Left lung (tissue), 10 donors: ENCODE measurements around the gene DOCK8. TPM values are rescaled to one million over a fixed set of nuclear protein-coding genes. Genes with fewer than 3 reads are reported as not detected.

ENCODE experiments used
- ATAC-seq: fragments of 200-7000 bp; cut with Tn5 transposase; one replicate; pipeline ENCODE4 v1.9.1; 2020; ENCODE audit warnings: moderate library complexity
- DNase-seq, 4 donors: peaks; one replicate each; pipeline ENCODE4 v3.0.0-alpha.2; 2013 to 2020
- H3K27ac ChIP-seq, 2 donors: fragments of 200-600 bp; sonication (generic) in 1 of 2; one replicate each; pipeline versions ENCODE4 v1.5.0 to v1.8.0; 2020 to 2021
- H3K27me3 ChIP-seq, 2 donors: fragments of 200-600 bp; sonication (generic) in 1 of 2; one replicate each; pipeline versions ENCODE4 v1.5.0 to v1.8.0; 2020 to 2021
- H3K36me3 ChIP-seq, 2 donors: fragments of 200-600 bp; sonication (generic) in 1 of 2; one replicate each; pipeline versions ENCODE4 v1.5.0 to v1.8.0; 2020 to 2021
- H3K4me1 ChIP-seq, 2 donors: fragments of 200-600 bp; one replicate each; pipeline ENCODE4 v1.8.0; 2021
- H3K4me3 ChIP-seq, 2 donors: fragments of 200-600 bp; sonication (generic) in 1 of 2; one replicate each; pipeline versions ENCODE4 v1.5.0 to v1.8.0; 2020 to 2021; ENCODE audit warnings: mild to moderate bottlenecking in 1 of 2
- H3K9me3 ChIP-seq, 2 donors: fragments of 200-600 bp; sonication (generic) in 1 of 2; one replicate each; pipeline versions ENCODE4 v1.5.0 to v1.8.0; 2020 to 2021
- CTCF ChIP-seq, 2 donors: fragments of 200-600 bp; sonication (generic) in 1 of 2; IDR thresholded peaks; one replicate each; pipeline versions ENCODE4 v1.5.0 to v1.8.0; 2021; ENCODE audit warnings: antibody characterized with exemption in 2 of 2
- intact Hi-C, 2 donors: fragments of 100-400 bp; cut with DNase I; formaldehyde crosslinking; loops; one replicate each; pipeline versions ENCODE4 v1.11.2 to v1.14.2; 2022
- polyA plus RNA-seq, 6 donors: library from polyadenylated mRNA; unstranded; fragments of 120-200 nt; gene quantifications; one replicate each; pipeline ENCODE4 v1.2.1, GENCODE V29; 2013; ENCODE audit not compliant: insufficient read length in 6 of 6
- total RNA-seq, 2 donors: library from RNA; stranded (reverse); fragmentation: NEBNext Ultra II Directional; extraction: Animal tissue kit (Norgen Biotek cat#: 25700); gene quantifications; one replicate each; pipeline ENCODE4 v1.2.1, GENCODE V29; 2021
- donor health status: DM: no; HTN: yes; CAD: no.
- donor health status: DM: no; HTN: no; CAD: no.

Gene DOCK8
- total and polyA plus RNA-seq, 8 donors: 5.9 to 95.9 (median 8.5) TPM

- TF ChIP-seq CTCF (IDR thresholded peaks at IDR 0.05): no peak
- intact Hi-C loops: no loop called here
- ATAC-seq: no peak
- no peaks in the 10 kb centered on the region for H3K9me3 ChIP-seq
- H3K27ac ChIP-seq: no peak overlapping the region
- no peaks in the 10 kb centered on the region for H3K27me3 ChIP-seq
- H3K4me1 ChIP-seq: no peaks in the 10 kb centered on the region
- peaks cover 0 to 100% of the 10 kb centered on the region in 2 donors for H3K36me3 ChIP-seq
- no peak for DNase-seq
- H3K4me3 ChIP-seq: no peak overlapping the region
Observed at GRCh38 chr9:374736-375135, 160.1 kb downstream of the DOCK8 start.

DNA sequence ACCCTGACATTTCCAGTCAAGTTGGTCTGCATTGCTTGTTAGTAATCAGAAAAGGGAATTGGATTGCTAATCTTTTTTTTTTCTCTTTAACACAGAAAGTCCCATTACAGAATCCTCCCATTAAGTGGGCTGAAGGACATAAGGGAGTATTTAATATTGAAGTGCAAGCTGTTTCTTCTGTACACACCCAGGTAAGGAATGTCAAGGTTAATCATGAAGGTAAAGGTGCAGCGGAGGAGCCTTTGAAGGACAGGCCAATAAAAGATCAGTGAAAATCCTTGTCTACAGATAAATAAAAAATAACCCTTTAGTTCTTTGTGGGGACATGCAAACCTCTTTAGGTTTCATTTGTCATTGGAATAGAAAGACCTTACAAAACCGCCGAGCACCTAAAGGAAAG is 161.4 kb downstream of the DOCK8 start:
- H3K4me1 ChIP-seq: no peaks in the 10 kb centered on the region
- peaks cover 0 to 93% of the 10 kb centered on the region in 2 donors for H3K36me3 ChIP-seq
- TF ChIP-seq CTCF (IDR thresholded peaks at IDR 0.05): no peak
- no peak for DNase-seq
- H3K27me3 ChIP-seq: no peaks in the 10 kb centered on the region
- H3K27ac ChIP-seq: no peak overlapping the region
- H3K9me3 ChIP-seq: no peaks in the 10 kb centered on the region
- ATAC-seq: peak; percentile 85
- intact Hi-C loops: no loop called here
- no peak overlapping the region for H3K4me3 ChIP-seq

DNA sequence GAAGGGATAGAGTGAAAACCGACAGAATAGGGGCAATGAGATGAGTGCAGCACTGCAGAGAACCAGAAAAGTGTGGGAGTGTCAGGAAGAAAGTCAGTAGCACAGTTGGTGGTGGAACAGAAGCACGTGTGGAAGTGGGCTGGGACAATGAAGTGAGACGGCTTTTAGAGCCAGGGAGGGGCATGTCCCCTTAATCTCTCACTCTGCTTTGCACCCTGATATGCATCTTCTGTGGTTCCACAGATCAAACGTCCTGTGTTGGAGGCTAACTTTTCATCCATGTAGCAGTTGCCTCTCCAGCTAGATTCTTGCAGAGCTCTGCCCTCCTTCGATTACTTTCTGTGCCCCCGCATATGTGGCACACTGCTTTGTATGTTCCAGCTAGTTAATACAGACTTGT is 163.6 kb downstream of the DOCK8 start:
- intact Hi-C loops: no loop called here
- Histone ChIP-seq H3K9me3 (no peaks in the 10 kb centered on the region), H3K27me3 (no peaks in the 10 kb centered on the region), H3K36me3 (peaks cover 0 to 93% of the 10 kb centered on the region in 2 donors), H3K4me3 (no peak overlapping the region), H3K27ac (no peak overlapping the region), H3K4me1 (no peaks in the 10 kb centered on the region)
- TF ChIP-seq CTCF (IDR thresholded peaks at IDR 0.05): no peak
- no peak for DNase-seq
- no peak for ATAC-seq

GRCh38 chr9:382383-382782 is 167.7 kb downstream of the DOCK8 start:
- no peaks in the 10 kb centered on the region for H3K9me3 ChIP-seq
- intact Hi-C loops: no loop called here
- ATAC-seq (no peak), DNase-seq (peak in 1 of 4 donors; percentile 73)
- no peak overlapping the region for H3K27ac ChIP-seq
- peaks cover 0 to 86% of the 10 kb centered on the region in 2 donors for H3K36me3 ChIP-seq
- no peak for TF ChIP-seq CTCF (IDR thresholded peaks at IDR 0.05)
- no peaks in the 10 kb centered on the region for H3K4me1 ChIP-seq
- H3K4me3 ChIP-seq: no peak overlapping the region
- no peaks in the 10 kb centered on the region for H3K27me3 ChIP-seq

DNA sequence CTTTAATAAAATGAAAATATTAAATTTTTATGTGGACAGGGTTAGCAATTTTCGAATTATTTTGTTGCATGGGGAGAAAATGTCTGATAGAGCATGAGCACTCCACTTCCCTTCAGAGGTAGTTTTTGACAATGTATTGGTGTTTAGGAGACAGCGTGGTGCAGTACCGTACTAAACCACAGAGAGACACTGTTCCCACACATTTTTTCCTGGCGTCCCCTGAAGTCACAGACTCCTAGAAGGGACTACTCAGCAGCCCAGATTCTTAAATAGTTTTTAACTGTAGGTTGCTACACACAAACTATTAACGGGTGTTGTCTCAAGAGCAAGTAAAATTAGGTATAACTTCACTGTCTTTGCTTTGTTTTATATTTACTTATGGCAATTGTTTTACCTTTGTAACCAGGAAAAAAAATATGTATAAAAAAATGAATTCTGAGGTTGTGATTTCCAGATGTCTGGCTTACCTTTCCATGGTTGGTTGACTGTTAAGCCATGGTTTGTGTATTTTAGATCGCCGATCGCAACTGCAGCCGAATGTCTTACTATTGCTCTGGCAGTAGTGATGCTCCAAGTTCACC is 171.2 kb downstream of the DOCK8 start:
- peak; percentile 92 for ATAC-seq
- TF ChIP-seq CTCF (IDR thresholded peaks at IDR 0.05): peak; percentile 67 to 82
- peak in 2 of 4 donors; percentile 54 to 78 for DNase-seq
- Histone ChIP-seq H3K4me1 (no peaks in the 10 kb centered on the region), H3K27me3 (no peaks in the 10 kb centered on the region), H3K9me3 (no peaks in the 10 kb centered on the region), H3K36me3 (peaks cover 0 to 93% of the 10 kb centered on the region in 2 donors), H3K27ac (no peak overlapping the region), H3K4me3 (no peak overlapping the region)
- intact Hi-C loops: no loop called here
